Measurements from ENCODE around the gene SPEM2. TPM values are rescaled to one million over a fixed set of nuclear protein-coding genes. Genes with fewer than 3 reads are reported as not detected.

SPEM2 gene
- total and polyA plus RNA-seq, 2 of the 8 experiments (the other 6 are each of a cell fraction or from before 2014, with no cell fraction given), result 0.03 TPM; not detected in 1

GRCh38 chr17:7393613-7394451 lies 31.6 kb upstream of the SPEM2 start (continued):
- TF ChIP-seq TAF7 (optimal IDR thresholded peaks at IDR 0.05; ENCODE audit: borderline replicate concordance, low read depth, low read length), result no peak
- TF ChIP-seq SIRT6 (IDR thresholded peaks at IDR 0.05; ENCODE audit: low read length), result no peak
- no peak for TF ChIP-seq NANOG (IDR thresholded peaks at IDR 0.05; ENCODE audit: insufficient read depth, low read depth, low read length, poor library complexity, severe bottlenecking)
- TF ChIP-seq GABPA (IDR thresholded peaks at IDR 0.05; ENCODE audit: borderline replicate concordance, insufficient read depth, low read length), result no peak
- peak; percentile 61 for TF ChIP-seq TEAD4 (IDR thresholded peaks at IDR 0.05; ENCODE audit: low read depth, low read length)
- TF ChIP-seq POLR2AphosphoS5 (IDR thresholded peaks at IDR 0.05; ENCODE audit: low read depth, low read length), result no peak
- TF ChIP-seq SP2 (IDR thresholded peaks at IDR 0.05; ENCODE audit: low read length), result no peak
- peak; percentile 15; the same call in 1 of the 2 replicates for TF ChIP-seq E2F6 (IDR thresholded peaks at IDR 0.05)
- no peak for TF ChIP-seq SIX5 (IDR thresholded peaks at IDR 0.05; ENCODE audit: low read depth, low read length)
- no peak for TF ChIP-seq CREB1 (IDR thresholded peaks at IDR 0.05)
- no peak for TF ChIP-seq NRF1 (IDR thresholded peaks at IDR 0.05; ENCODE audit: low read depth, low read length)
- TF ChIP-seq CHD2 (IDR thresholded peaks at IDR 0.05; ENCODE audit: low read length), result no peak
- peak; percentile 21; the same call in 1 of the 2 replicates for TF ChIP-seq TAF1 (IDR thresholded peaks at IDR 0.05; ENCODE audit: low read depth, low read length)
- TF ChIP-seq SAP30 (IDR thresholded peaks at IDR 0.05; ENCODE audit: insufficient read depth, insufficient replicate concordance, low read length), result peak; percentile 69
- TF ChIP-seq CBX5 (IDR thresholded peaks at IDR 0.05; ENCODE audit: low read depth, low read length), result no peak
- peak in 1 of 2 experiments; percentile 55; a peak in 1 of 4 replicates for TF ChIP-seq HDAC2 (IDR thresholded peaks at IDR 0.05; ENCODE audit: borderline replicate concordance in 1 of 2, low read depth in 2 of 2, low read length in 2 of 2)
- TF ChIP-seq FOSL1 (IDR thresholded peaks at IDR 0.05; ENCODE audit: insufficient read depth, low read depth, low read length), result no peak

All from H1 (cell line).